Lung (tissue), 12 donors: ENCODE data around the gene CYB561D1. TPM values are rescaled to one million over a fixed set of nuclear protein-coding genes. Genes with fewer than 3 reads are reported as not detected.

Source experiments
- ATAC-seq: fragments of 200-7000 bp; cut with Tn5 transposase; one replicate; pipeline ENCODE4 v1.9.1; 2020; ENCODE audit warnings: moderate number of reproducible peaks; ENCODE audit not compliant: insufficient read depth, low FRiP score
- DNase-seq, 3 donors: peaks; one replicate each; pipeline ENCODE4 v3.0.0-alpha.2; 2013 to 2017
- H3K27ac ChIP-seq, 2 donors: one replicate each; pipeline ENCODE4 v1.5.1; 2013; ENCODE audit warnings: mild to moderate bottlenecking in 2 of 2, moderate library complexity in 2 of 2, control low read depth in 1 of 2, inconsistent platforms in 1 of 2, low read depth in 1 of 2, low read length in 1 of 2
- H3K27me3 ChIP-seq, 3 donors: one replicate each; pipeline ENCODE4 v1.5.1; 2013; ENCODE audit warnings: low read length in 2 of 3; ENCODE audit not compliant: control insufficient read depth in 3 of 3, insufficient read depth in 3 of 3
- H3K36me3 ChIP-seq, 4 donors: one replicate each; pipeline ENCODE4 v1.5.1; 2013; ENCODE audit warnings: low read length in 4 of 4, mild to moderate bottlenecking in 1 of 4, moderate library complexity in 1 of 4; ENCODE audit not compliant: control insufficient read depth in 4 of 4, insufficient read depth in 4 of 4
- H3K4me1 ChIP-seq, 5 donors: one replicate each; pipeline ENCODE4 v1.5.1; 2013; ENCODE audit warnings: low read length in 5 of 5, mild to moderate bottlenecking in 2 of 5, moderate library complexity in 1 of 5; ENCODE audit not compliant: control insufficient read depth in 5 of 5, insufficient read depth in 5 of 5
- H3K4me3 ChIP-seq: one replicate; pipeline ENCODE4 v1.5.1; 2013; ENCODE audit warnings: mild to moderate bottlenecking, control low read depth, moderate library complexity
- H3K9ac ChIP-seq, 2 donors: one replicate each; pipeline ENCODE4 v1.5.1; 2013; ENCODE audit warnings: low read length in 2 of 2, control low read depth in 1 of 2; ENCODE audit not compliant: insufficient read depth in 1 of 2
- H3K9me3 ChIP-seq, 4 donors: one replicate each; pipeline ENCODE4 v1.5.1; 2013; ENCODE audit warnings: low read length in 3 of 4, mild to moderate bottlenecking in 1 of 4, moderate library complexity in 1 of 4; ENCODE audit not compliant: control insufficient read depth in 4 of 4, insufficient read depth in 3 of 4
- WGBS, 2 donors: extraction: QIAGEN DNeasy Blood & Tissue Kit; methylation state at CpG; one replicate each; pipeline ENCODE4 v1.1.7; 2013; 5-methylcytosine and 5-hydroxymethylcytosine counted together
- polyA plus RNA-seq, 2 donors: library from polyadenylated mRNA; stranded (reverse); fragments of 200-250 nt; gene quantifications; one replicate each; pipeline ENCODE4 v1.2.1, GENCODE V29; 2013
- total RNA-seq, 2 donors: library from RNA; depleted of rRNA in 1 of 2; stranded (reverse); fragments of >200 nt in 1 of 2; gene quantifications; one replicate each; pipeline ENCODE4 v1.2.1, GENCODE V29; 2014 to 2021
- TF ChIP-seq, protein P1 (sequence below): IDR thresholded peaks from 2 replicates; pipeline ENCODE4 v1.5.1; 2012; ENCODE audit warnings: mild to moderate bottlenecking; ENCODE audit errors: control extremely low read depth, extremely low read depth
- donor health status: control.
- donor health status: control.
- donor health status: Bipolar disorder and iron deficiency.
- donor health status: healthy.
- donor health status: DM: yes; HTN: yes; CAD: no.

The CYB561D1 gene
- total and polyA plus RNA-seq, 4 donors, result 3.4 to 13.6 (median 6.2) TPM

DNA sequence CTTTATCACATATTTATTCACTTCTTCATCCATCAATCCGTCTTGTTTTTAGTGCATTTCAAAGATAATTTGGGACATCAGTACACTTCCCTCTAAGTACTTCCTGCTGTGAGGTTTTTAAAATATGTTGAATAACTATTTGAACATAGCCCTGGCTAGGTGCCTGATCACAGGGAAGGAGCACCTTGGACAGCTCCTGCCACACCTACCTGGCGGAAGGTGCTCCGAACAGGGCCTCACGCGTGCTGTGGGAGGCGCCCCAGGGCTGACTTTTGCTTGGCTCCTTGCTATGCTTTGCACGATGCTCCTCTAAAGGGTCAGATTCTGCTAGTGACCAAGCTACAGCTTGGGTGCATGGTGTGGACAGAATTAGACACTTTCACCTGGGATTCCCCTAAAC lies 15.1 kb upstream of the CYB561D1 start:
- DNase-seq (peak in 1 of 3 donors; percentile 44), ATAC-seq (no peak)
- H3K9me3 ChIP-seq, result no peaks in the 10 kb centered on the region
- TF ChIP-seq, protein P1, sequence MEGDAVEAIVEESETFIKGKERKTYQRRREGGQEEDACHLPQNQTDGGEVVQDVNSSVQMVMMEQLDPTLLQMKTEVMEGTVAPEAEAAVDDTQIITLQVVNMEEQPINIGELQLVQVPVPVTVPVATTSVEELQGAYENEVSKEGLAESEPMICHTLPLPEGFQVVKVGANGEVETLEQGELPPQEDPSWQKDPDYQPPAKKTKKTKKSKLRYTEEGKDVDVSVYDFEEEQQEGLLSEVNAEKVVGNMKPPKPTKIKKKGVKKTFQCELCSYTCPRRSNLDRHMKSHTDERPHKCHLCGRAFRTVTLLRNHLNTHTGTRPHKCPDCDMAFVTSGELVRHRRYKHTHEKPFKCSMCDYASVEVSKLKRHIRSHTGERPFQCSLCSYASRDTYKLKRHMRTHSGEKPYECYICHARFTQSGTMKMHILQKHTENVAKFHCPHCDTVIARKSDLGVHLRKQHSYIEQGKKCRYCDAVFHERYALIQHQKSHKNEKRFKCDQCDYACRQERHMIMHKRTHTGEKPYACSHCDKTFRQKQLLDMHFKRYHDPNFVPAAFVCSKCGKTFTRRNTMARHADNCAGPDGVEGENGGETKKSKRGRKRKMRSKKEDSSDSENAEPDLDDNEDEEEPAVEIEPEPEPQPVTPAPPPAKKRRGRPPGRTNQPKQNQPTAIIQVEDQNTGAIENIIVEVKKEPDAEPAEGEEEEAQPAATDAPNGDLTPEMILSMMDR, result no peak
- H3K27me3 ChIP-seq, result peaks cover 0 to 19% (median 9%) of the 10 kb centered on the region in 3 donors
- peaks cover 0 to 5% (median 3%) of the 10 kb centered on the region in 5 donors for H3K4me1 ChIP-seq
- no peak overlapping the region for H3K9ac ChIP-seq
- no peak overlapping the region for H3K27ac ChIP-seq
- H3K4me3 ChIP-seq, result no peak overlapping the region
- WGBS, 2 donors, result 13 to 14% methylated on average over 7 of the region's 7 CpGs
- no peaks in the 10 kb centered on the region for H3K36me3 ChIP-seq

GRCh38 chr1:109479311-109479710 lies 14.6 kb upstream of the CYB561D1 start:
- no peak overlapping the region for H3K9ac ChIP-seq
- TF ChIP-seq, protein P1, result no peak
- no peak overlapping the region for H3K4me3 ChIP-seq

GRCh38 chr1:109479901-109480300 lies 14.0 kb upstream of the CYB561D1 start:
- no peak for ATAC-seq
- Histone ChIP-seq H3K27ac (no peak overlapping the region), H3K9me3 (no peaks in the 10 kb centered on the region), H3K4me1 (peaks cover 0 to 11% (median 5%) of the 10 kb centered on the region in 5 donors), H3K36me3 (no peaks in the 10 kb centered on the region), H3K4me3 (no peak overlapping the region), H3K27me3 (peaks cover 0 to 19% (median 9%) of the 10 kb centered on the region in 3 donors), H3K9ac (no peak overlapping the region)
- TF ChIP-seq, protein P1, result no peak
- WGBS, 2 donors, result 90 to 91% methylated on average over 3 of the region's 3 CpGs
- DNase-seq, result no peak

More at GRCh38 chr1:109479311-109479710, 14.6 kb upstream of the CYB561D1 start:
- Histone ChIP-seq H3K4me1 (peaks cover 0 to 5% (median 3%) of the 10 kb centered on the region in 5 donors), H3K27me3 (peaks cover 0 to 19% (median 9%) of the 10 kb centered on the region in 3 donors), H3K27ac (no peak overlapping the region), H3K9me3 (no peaks in the 10 kb centered on the region), H3K36me3 (no peaks in the 10 kb centered on the region)
- WGBS, 2 donors, result 66 to 71% methylated on average over 5 of the region's 5 CpGs
- no peak for DNase-seq
- no peak for ATAC-seq

- no peak for ATAC-seq
- Histone ChIP-seq H3K27me3 (peaks cover 0 to 12% (median 9%) of the 10 kb centered on the region in 3 donors), H3K9me3 (no peaks in the 10 kb centered on the region), H3K4me1 (peaks cover 0 to 12% (median 6%) of the 10 kb centered on the region in 5 donors), H3K36me3 (no peaks in the 10 kb centered on the region), H3K27ac (no peak overlapping the region), H3K9ac (no peak overlapping the region), H3K4me3 (no peak overlapping the region)
- TF ChIP-seq, protein P1, result no peak
- no peak for DNase-seq
- WGBS, 2 donors, result 75 to 79% methylated on average over 2 of the region's 2 CpGs
Measured at GRCh38 chr1:109481646-109482045, 12.2 kb upstream of the CYB561D1 start.
